ENCODE results near the gene SLC38A3.

DNA sequence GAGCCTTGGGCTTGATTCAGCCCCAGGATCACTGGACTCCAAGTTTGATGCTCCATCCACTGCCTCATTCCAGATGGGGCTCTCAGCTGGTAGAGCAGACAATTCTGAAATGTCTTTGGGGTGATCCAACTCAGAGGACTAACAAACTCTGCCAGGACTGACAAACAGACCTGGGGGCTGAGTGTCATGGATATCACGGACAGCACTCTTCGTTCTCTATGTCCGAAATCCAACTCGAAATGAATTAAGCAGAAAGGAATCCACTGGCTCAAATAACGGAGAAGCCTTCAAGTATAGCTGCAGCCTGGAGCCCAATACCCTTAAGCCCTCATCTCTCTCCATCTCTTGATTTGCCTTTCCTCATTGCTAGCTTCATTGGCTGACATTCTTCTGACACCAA lies 14.2 kb downstream of the SLC38A3 start:
- TF ChIP-seq YY1 (IDR thresholded peaks at IDR 0.05; ENCODE audit: low read depth) (no peak), TAF1 (IDR thresholded peaks at IDR 0.05; ENCODE audit: low read depth) (no peak), EP300 (IDR thresholded peaks at IDR 0.05; ENCODE audit: borderline replicate concordance) (no peak), CEBPB (IDR thresholded peaks at IDR 0.05) (no peak)
